Ishikawa (cell line): Measurements from ENCODE around the gene SLC2A4.

Experiments used
- CEBPB ChIP-seq: IDR thresholded peaks from 2 replicates; pipeline ENCODE4 v1.6.1; 2012
- EGR1 ChIP-seq: IDR thresholded peaks from 2 replicates; pipeline ENCODE4 v1.6.1; 2012
- EP300 ChIP-seq: IDR thresholded peaks from 2 replicates; pipeline ENCODE4 v1.6.1; 2012; ENCODE audit warnings: borderline replicate concordance
- FOXM1 ChIP-seq: IDR thresholded peaks from 2 replicates; pipeline ENCODE4 v1.6.1; 2012; ENCODE audit warnings: low read depth, borderline replicate concordance
- RAD21 ChIP-seq: IDR thresholded peaks from 2 replicates; pipeline ENCODE4 v1.6.1; 2012; ENCODE audit warnings: low read depth
- TAF1 ChIP-seq: IDR thresholded peaks from 2 replicates; pipeline ENCODE4 v1.6.1; 2012; ENCODE audit warnings: low read depth, mild to moderate bottlenecking
- TF ChIP-seq, protein P1 (sequence below): IDR thresholded peaks from 2 replicates; pipeline ENCODE4 v1.6.1; 2012

DNA sequence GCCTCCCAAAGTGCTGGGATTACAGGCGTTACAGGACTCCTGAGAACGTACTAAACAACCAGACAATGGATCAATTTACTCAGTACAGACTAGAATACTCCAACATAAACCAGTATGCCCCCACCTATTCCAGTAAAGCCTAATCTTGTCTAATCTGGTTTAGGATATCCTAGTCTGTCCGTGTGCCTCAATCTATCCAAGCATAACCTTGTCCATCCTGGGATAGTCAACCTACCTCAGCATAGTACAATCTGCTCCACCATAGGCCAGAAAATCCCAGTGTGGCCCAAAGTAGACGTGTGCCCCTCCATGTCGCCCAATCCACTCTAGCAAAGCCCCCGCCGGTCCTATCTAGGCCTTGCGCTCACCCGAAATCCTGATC lies 47.8 kb upstream of the SLC2A4 start:
- TF ChIP-seq RAD21: no peak
- TF ChIP-seq EGR1: no peak
- TF ChIP-seq, protein P1, sequence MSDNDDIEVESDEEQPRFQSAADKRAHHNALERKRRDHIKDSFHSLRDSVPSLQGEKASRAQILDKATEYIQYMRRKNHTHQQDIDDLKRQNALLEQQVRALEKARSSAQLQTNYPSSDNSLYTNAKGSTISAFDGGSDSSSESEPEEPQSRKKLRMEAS: no peak
- no peak for TF ChIP-seq EP300
- TF ChIP-seq FOXM1: no peak
- TF ChIP-seq CEBPB: no peak
- TF ChIP-seq TAF1: no peak
